BLaER1 (cell line): ENCODE measurements around the gene MED9.
A peak's percentile ranks its signal among the peaks of the same experiment; 100 is the strongest.

ENCODE experiments used
- H3K27ac ChIP-seq: shearing (Covaris generic); formaldehyde crosslinking; 2 replicates; pipeline ENCODE4 v1.8.1; 2022
- H3K27me3 ChIP-seq: shearing (Covaris generic); formaldehyde crosslinking; 2 replicates; pipeline ENCODE4 v1.8.1; 2022
- H3K36me3 ChIP-seq: shearing (Covaris generic); formaldehyde crosslinking; 2 replicates; pipeline ENCODE4 v1.8.1; 2022
- H3K4me1 ChIP-seq: shearing (Covaris generic); formaldehyde crosslinking; 2 replicates; pipeline ENCODE4 v1.8.1; 2022
- H3K4me2 ChIP-seq: shearing (Covaris generic); formaldehyde crosslinking; 2 replicates; pipeline ENCODE4 v1.8.1; 2022
- H3K4me3 ChIP-seq: shearing (Covaris generic); formaldehyde crosslinking; 2 replicates; pipeline ENCODE4 v1.8.1; 2022
- H3K9ac ChIP-seq: shearing (Covaris generic); formaldehyde crosslinking; 2 replicates; pipeline ENCODE4 v1.8.1; 2022
- H3K9me3 ChIP-seq: shearing (Covaris generic); formaldehyde crosslinking; 2 replicates; pipeline ENCODE4 v1.8.1; 2022
- H4K20me1 ChIP-seq: shearing (Covaris generic); formaldehyde crosslinking; 2 replicates; pipeline ENCODE4 v1.8.1; 2022
- Cebpa-rat ChIP-seq: shearing (Covaris generic); IDR thresholded peaks from 2 replicates; pipeline ENCODE4 v1.8.1; 2022

MED9 gene

GRCh38 chr17:17540278-17540906, 63.6 kb downstream of the MED9 start:
- H3K4me3 ChIP-seq, result no peak overlapping the region
- no peaks in the 10 kb centered on the region for H4K20me1 ChIP-seq

GRCh38 chr17:17540935-17541639, 64.3 kb downstream of the MED9 start:
- Histone ChIP-seq H4K20me1 (no peaks in the 10 kb centered on the region), H3K9me3 (no peaks in the 10 kb centered on the region), H3K4me1 (peaks cover 79% of the 10 kb centered on the region), H3K27ac (peak overlapping the region; percentile 55), H3K36me3 (no peaks in the 10 kb centered on the region), H3K4me3 (no peak overlapping the region), H3K9ac (peak overlapping the region; percentile 8; the same call in 1 of the 2 replicates), H3K27me3 (no peaks in the 10 kb centered on the region), H3K4me2 (peak overlapping the region; percentile 75)
- no peak for TF ChIP-seq Cebpa-rat

More at GRCh38 chr17:17540278-17540906, 63.6 kb downstream of the MED9 start:
- peak overlapping the region; percentile 19; the same call in 1 of the 2 replicates for H3K9ac ChIP-seq
- no peaks in the 10 kb centered on the region for H3K27me3 ChIP-seq
- H3K4me1 ChIP-seq, result peaks cover 79% of the 10 kb centered on the region
- peak overlapping the region; percentile 56 for H3K27ac ChIP-seq
- peak overlapping the region; percentile 75 for H3K4me2 ChIP-seq
- H3K9me3 ChIP-seq, result no peaks in the 10 kb centered on the region
- H3K36me3 ChIP-seq, result no peaks in the 10 kb centered on the region
- TF ChIP-seq Cebpa-rat, result no peak

- peak overlapping the region; percentile 55 for H3K27ac ChIP-seq
- TF ChIP-seq Cebpa-rat, result no peak
These were observed 64.8 kb downstream of the MED9 start for GRCh38 chr17:17541640-17542001.

More at GRCh38 chr17:17541640-17542001, 64.8 kb downstream of the MED9 start:
- H3K36me3 ChIP-seq, result no peaks in the 10 kb centered on the region
- H3K4me1 ChIP-seq, result peaks cover 79% of the 10 kb centered on the region
- no peaks in the 10 kb centered on the region for H3K27me3 ChIP-seq
- H3K9me3 ChIP-seq, result no peaks in the 10 kb centered on the region
- peak overlapping the region; percentile 8; the same call in 1 of the 2 replicates for H3K9ac ChIP-seq
- H3K4me3 ChIP-seq, result no peak overlapping the region
- no peaks in the 10 kb centered on the region for H4K20me1 ChIP-seq
- H3K4me2 ChIP-seq, result peak overlapping the region; percentile 75
